ENCODE results near the gene WBP2. TPM values are rescaled to one million over a fixed set of nuclear protein-coding genes. Genes with fewer than 3 reads are reported as not detected.

The WBP2 gene
- total and polyA plus RNA-seq, 2 of the 13 experiments (the other 11 are each of a cell fraction or from before 2014, with no cell fraction given), result 29.2 to 29.5 TPM

GRCh38 chr17:75856062-75856756 lies 1.1 kb upstream of the WBP2 start (continued):
- TF ChIP-seq ZNF770 (CRISPR knock-in tag; IDR thresholded peaks at IDR 0.05) (0 out of 2 replicates have a peak, but pooled peaks have one; percentile 34), FOXA3 (CRISPR knock-in tag; IDR thresholded peaks at IDR 0.05) (no peak), POLR2G (IDR thresholded peaks at IDR 0.05; ENCODE audit: low read depth, low read length) (0 out of 2 replicates have a peak, but pooled peaks have one; percentile 1), ZNF776 (CRISPR knock-in tag; IDR thresholded peaks at IDR 0.05) (no peak), FOXP1 (IDR thresholded peaks at IDR 0.05) (no peak), FOXP1 (CRISPR knock-in tag; IDR thresholded peaks at IDR 0.05) (no peak), STAG1 (CRISPR knock-in tag; IDR thresholded peaks at IDR 0.05) (peak; percentile 56; the same call in 1 of the 2 replicates), MEIS2 (CRISPR knock-in tag; IDR thresholded peaks at IDR 0.05) (no peak), KLF6 (CRISPR knock-in tag; IDR thresholded peaks at IDR 0.05) (0 out of 2 replicates have a peak, but pooled peaks have one; percentile 4), HNF4G (IDR thresholded peaks at IDR 0.05; ENCODE audit: borderline replicate concordance, low read depth, low read length) (no peak), HNF4G (CRISPR knock-in tag; IDR thresholded peaks at IDR 0.05; ENCODE audit: borderline replicate concordance, low read depth) (no peak), ZBTB33 (CRISPR knock-in tag; IDR thresholded peaks at IDR 0.05) (no peak), RFX3 (CRISPR knock-in tag; IDR thresholded peaks at IDR 0.05) (no peak), TBP (CRISPR knock-in tag; IDR thresholded peaks at IDR 0.05) (no peak), MXI1 (IDR thresholded peaks at IDR 0.05; ENCODE audit: borderline replicate concordance, low read depth, low read length) (peak; percentile 84; the same call in 1 of the 3 replicates), DMAP1 (CRISPR knock-in tag; IDR thresholded peaks at IDR 0.05) (peak; percentile 23; the same call in 1 of the 2 replicates), TOE1 (CRISPR knock-in tag; IDR thresholded peaks at IDR 0.05) (0 out of 2 replicates have a peak, but pooled peaks have one; percentile 11), SRSF9 (IDR thresholded peaks at IDR 0.05; ENCODE audit: borderline replicate concordance, insufficient read depth, low read depth, low read length, poor library complexity, severe bottlenecking) (no peak), ZBED4 (CRISPR knock-in tag; IDR thresholded peaks at IDR 0.05; ENCODE audit: borderline replicate concordance) (peak; percentile 20; the same call in 1 of the 2 replicates)
- TF ChIP-seq, protein P1, sequence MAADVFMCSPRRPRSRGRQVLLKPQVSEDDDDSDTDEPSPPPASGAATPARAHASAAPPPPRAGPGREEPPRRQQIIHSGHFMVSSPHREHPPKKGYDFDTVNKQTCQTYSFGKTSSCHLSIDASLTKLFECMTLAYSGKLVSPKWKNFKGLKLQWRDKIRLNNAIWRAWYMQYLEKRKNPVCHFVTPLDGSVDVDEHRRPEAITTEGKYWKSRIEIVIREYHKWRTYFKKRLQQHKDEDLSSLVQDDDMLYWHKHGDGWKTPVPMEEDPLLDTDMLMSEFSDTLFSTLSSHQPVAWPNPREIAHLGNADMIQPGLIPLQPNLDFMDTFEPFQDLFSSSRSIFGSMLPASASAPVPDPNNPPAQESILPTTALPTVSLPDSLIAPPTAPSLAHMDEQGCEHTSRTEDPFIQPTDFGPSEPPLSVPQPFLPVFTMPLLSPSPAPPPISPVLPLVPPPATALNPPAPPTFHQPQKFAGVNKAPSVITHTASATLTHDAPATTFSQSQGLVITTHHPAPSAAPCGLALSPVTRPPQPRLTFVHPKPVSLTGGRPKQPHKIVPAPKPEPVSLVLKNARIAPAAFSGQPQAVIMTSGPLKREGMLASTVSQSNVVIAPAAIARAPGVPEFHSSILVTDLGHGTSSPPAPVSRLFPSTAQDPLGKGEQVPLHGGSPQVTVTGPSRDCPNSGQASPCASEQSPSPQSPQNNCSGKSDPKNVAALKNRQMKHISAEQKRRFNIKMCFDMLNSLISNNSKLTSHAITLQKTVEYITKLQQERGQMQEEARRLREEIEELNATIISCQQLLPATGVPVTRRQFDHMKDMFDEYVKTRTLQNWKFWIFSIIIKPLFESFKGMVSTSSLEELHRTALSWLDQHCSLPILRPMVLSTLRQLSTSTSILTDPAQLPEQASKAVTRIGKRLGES (CRISPR knock-in tag; IDR thresholded peaks at IDR 0.05; ENCODE audit: borderline replicate concordance), result no peak

All from HepG2 (cell line).